GM12878 (cell line): ENCODE results near the gene LRRC8D. TPM values are rescaled to one million over a fixed set of nuclear protein-coding genes. Genes with fewer than 3 reads are reported as not detected.

Experiments
- ATAC-seq: fragments of 200-7000 bp; cut with Tn5 transposase; 3 replicates; pipeline ENCODE4 v1.9.1; 2020; ENCODE audit warnings: mild to moderate bottlenecking, moderate library complexity
- BruUV-seq: library from RNA; stranded (reverse); fragments of 400-500 nt; replicated peaks from 2 replicates; lab custom pipeline; 2021; lab: Mats Ljungman, UMichigan
- CTCF ChIA-PET: fragments of 300-600 bp; sonication (Branson Sonifier 250); formaldehyde crosslinking; extraction: SDS; loops from one replicate; lab custom pipeline; 2021; ENCODE audit warnings: inconsistent platforms; lab: Yijun Ruan, JAX
- POLR2A ChIA-PET: fragments of 350-600 bp; formaldehyde crosslinking; extraction: SDS; loops from one replicate; lab custom pipeline; 2021; ENCODE audit warnings: inconsistent platforms; lab: Charles Lee
- RAD21 ChIA-PET: fragments of 300-600 bp; sonication (Branson Sonifier 250); formaldehyde crosslinking; loops from one replicate; lab custom pipeline; 2023; ENCODE audit warnings: antibody characterized with exemption; ENCODE audit not compliant: unreplicated experiment; lab: Charles Lee
- SMC1A ChIA-PET: fragments of 300-600 bp; sonication (Branson Sonifier 250); formaldehyde crosslinking; loops from one replicate; lab custom pipeline; 2023; ENCODE audit not compliant: unreplicated experiment, uncharacterized antibody; lab: Charles Lee
- DNase-seq: peaks from one replicate; pipeline ENCODE4 v3.0.0-alpha.2; 2011; ENCODE audit warnings: low read depth, low spot score
- FAIRE-seq: peaks from 3 replicates; lab custom pipeline; 2011; peaks lifted over from hg19 to GRCh38; lab: Jason Lieb, UNC
- H2AFZ ChIP-seq: 2 replicates; pipeline ENCODE4 v1.6.0; 2011; ENCODE audit warnings: low read depth, low read length, control low read depth; ENCODE audit not compliant: control insufficient read depth
- H3K27ac ChIP-seq: 2 replicates; pipeline ENCODE4 v1.5.1; 2011; ENCODE audit warnings: control low read depth; ENCODE audit not compliant: control insufficient read depth, insufficient read depth
- H3K27me3 ChIP-seq, 2 experiments: replicated peaks in 1 of 2; 2 replicates each; pipeline versions ENCODE4 v1.6.0 to v1.6.1; 2011; ENCODE audit warnings: low read length in 1 of 2; ENCODE audit not compliant: control insufficient read depth in 2 of 2, insufficient read depth in 2 of 2
- H3K36me3 ChIP-seq, 2 experiments: 2 replicates each; pipeline ENCODE4 v1.5.1; 2011; ENCODE audit warnings: low read length in 1 of 2; ENCODE audit not compliant: control insufficient read depth in 2 of 2, insufficient read depth in 2 of 2
- H3K4me1 ChIP-seq: 2 replicates; pipeline ENCODE4 v1.6.1; 2011; ENCODE audit warnings: mild to moderate bottlenecking, low read length, moderate library complexity, mixed read lengths; ENCODE audit not compliant: control insufficient read depth, insufficient read depth
- H3K4me2 ChIP-seq: 2 replicates; pipeline ENCODE4 v1.6.0; 2011; ENCODE audit warnings: control low read depth; ENCODE audit not compliant: control insufficient read depth, insufficient read depth
- H3K4me3 ChIP-seq: fragments of 200-600 bp; sonication (generic); 2 replicates; pipeline ENCODE4 v1.5.1; 2016
- H3K79me2 ChIP-seq: 2 replicates; pipeline ENCODE4 v1.6.0; 2011; ENCODE audit warnings: low read length; ENCODE audit not compliant: control insufficient read depth, insufficient read depth
- H3K9ac ChIP-seq: 2 replicates; pipeline ENCODE4 v1.8.0; 2011; ENCODE audit warnings: low read length, control low read depth, mixed read lengths; ENCODE audit not compliant: control insufficient read depth, insufficient read depth
- H3K9me3 ChIP-seq: replicated peaks from 3 replicates; pipeline ENCODE4 v1.5.1; 2011; ENCODE audit warnings: mild to moderate bottlenecking, low read length; ENCODE audit not compliant: control insufficient read depth, insufficient read depth
- H4K20me1 ChIP-seq: 2 replicates; pipeline ENCODE4 v1.6.0; 2011; ENCODE audit not compliant: control insufficient read depth, insufficient read depth
- CHD1 ChIP-seq: IDR thresholded peaks from 2 replicates; pipeline ENCODE4 v1.6.1; 2012; ENCODE audit warnings: low read depth, low read length, improper control_type of control experiment
- FOS ChIP-seq: IDR thresholded peaks from 3 replicates; pipeline ENCODE4 v1.6.1; 2011; ENCODE audit warnings: borderline replicate concordance; ENCODE audit not compliant: insufficient read length; ENCODE audit errors: extremely low read depth
- GATAD2B ChIP-seq: fragments of 450-650 bp; conservative IDR thresholded peaks from 2 replicates; pipeline ENCODE4 v1.6.1; 2017; ENCODE audit warnings: low read depth, mild to moderate bottlenecking, moderate library complexity
- IKZF1 ChIP-seq: fragments of 450-650 bp; conservative IDR thresholded peaks from 2 replicates; pipeline ENCODE4 v1.6.1; 2017; ENCODE audit warnings: antibody characterized with exemption, mild to moderate bottlenecking
- MTA2 ChIP-seq: fragments of 450-650 bp; IDR thresholded peaks from 2 replicates; pipeline ENCODE4 v1.6.1; 2016; ENCODE audit warnings: low read depth, mild to moderate bottlenecking, moderate library complexity
- RAD51 ChIP-seq: fragments of 450-650 bp; IDR thresholded peaks from 2 replicates; pipeline ENCODE4 v1.6.1; 2016; ENCODE audit warnings: moderate library complexity, mild to moderate bottlenecking, inconsistent platforms
- RBBP5 ChIP-seq: fragments of 200-600 bp; sonication (generic); conservative IDR thresholded peaks from 2 replicates; pipeline ENCODE4 v1.6.1; 2016
- RUNX3 ChIP-seq: IDR thresholded peaks from 2 replicates; pipeline ENCODE4 v1.6.1; 2012; ENCODE audit warnings: low read length, inconsistent platforms
- SPI1 ChIP-seq: IDR thresholded peaks from 2 replicates; pipeline ENCODE4 v1.6.1; 2011; ENCODE audit warnings: low read depth, mild to moderate bottlenecking, low read length, moderate library complexity, borderline replicate concordance; ENCODE audit not compliant: insufficient read depth
- YBX1 ChIP-seq: fragments of 450-650 bp; IDR thresholded peaks from 2 replicates; pipeline ENCODE4 v1.6.1; 2016; ENCODE audit warnings: antibody characterized with exemption
- ZNF217 ChIP-seq: fragments of 450-650 bp; IDR thresholded peaks from 2 replicates; pipeline ENCODE4 v1.6.1; 2017; ENCODE audit warnings: antibody characterized with exemption, mild to moderate bottlenecking
- ZNF384 ChIP-seq: IDR thresholded peaks from 2 replicates; pipeline ENCODE4 v1.6.1; 2012; ENCODE audit warnings: low read depth, mild to moderate bottlenecking, low read length, improper control_type of control experiment, borderline replicate concordance
- WGBS: methylation state at CpG from one replicate; pipeline ENCODE4 v1.1.6; 2016; ENCODE audit warnings: low lambda C conversion rate; ENCODE audit not compliant: insufficient replicate concordance, insufficient coverage; ENCODE audit errors: missing lambda C conversion rate; 5-methylcytosine and 5-hydroxymethylcytosine counted together
- in situ Hi-C: fragments of 300-500 bp; cut with MboI; formaldehyde crosslinking; loops from 9 replicates; pipeline ENCODE4 v1.14.3; 2018; ENCODE audit warnings: mixed read lengths
- intact Hi-C: fragments of 100-400 bp; cut with micrococcal nuclease; formaldehyde crosslinking; loops from one replicate; pipeline ENCODE4 v1.14.2; 2022; ENCODE audit not compliant: unreplicated experiment
- polyA plus RNA-seq, 11 experiments: library from polyadenylated mRNA; depleted of rRNA in 4 of 11; unstranded in 6 of 11; stranded (reverse) in 5 of 11; fragments of >200 nt; fragmentation: Nextera tagmentation in 4 of 11; fragmentation: Illumina TruSeq in 1 of 11; extraction: Ambion mirVana in 4 of 11; extraction: Trizol in 1 of 11; gene quantifications; 1 replicate in 1 of 11; 2 replicates in 10 of 11; pipeline versions ENCODE4 v1.2.1 to v1.2.3, GENCODE V29; 2011 to 2016; ENCODE audit warnings: inconsistent platforms in 2 of 11, missing spikeins in 2 of 11, low read depth in 1 of 11
- total RNA-seq, 4 experiments: library from RNA; depleted of rRNA in 3 of 4; stranded (reverse); fragments of >200 nt in 3 of 4; fragmentation: Illumina TruSeq in 1 of 4; extraction: Trizol in 1 of 4; gene quantifications; 2 replicates each; pipeline versions ENCODE4 v1.2.1 to v1.2.3, GENCODE V29; 2013 to 2021
- TF ChIP-seq, protein P1 (sequence below): fragments of 450-650 bp; formaldehyde crosslinking; IDR thresholded peaks from 2 replicates; pipeline ENCODE4 v1.5.0; 2022; ENCODE audit warnings: mild to moderate bottlenecking, missing genetic modification characterization

The LRRC8D gene
- total and polyA plus RNA-seq, 10 of the 15 experiments (the other 5 are each of a cell fraction or from before 2014, with no cell fraction given) = 5.6 to 44.1 (median 26.8) TPM

DNA sequence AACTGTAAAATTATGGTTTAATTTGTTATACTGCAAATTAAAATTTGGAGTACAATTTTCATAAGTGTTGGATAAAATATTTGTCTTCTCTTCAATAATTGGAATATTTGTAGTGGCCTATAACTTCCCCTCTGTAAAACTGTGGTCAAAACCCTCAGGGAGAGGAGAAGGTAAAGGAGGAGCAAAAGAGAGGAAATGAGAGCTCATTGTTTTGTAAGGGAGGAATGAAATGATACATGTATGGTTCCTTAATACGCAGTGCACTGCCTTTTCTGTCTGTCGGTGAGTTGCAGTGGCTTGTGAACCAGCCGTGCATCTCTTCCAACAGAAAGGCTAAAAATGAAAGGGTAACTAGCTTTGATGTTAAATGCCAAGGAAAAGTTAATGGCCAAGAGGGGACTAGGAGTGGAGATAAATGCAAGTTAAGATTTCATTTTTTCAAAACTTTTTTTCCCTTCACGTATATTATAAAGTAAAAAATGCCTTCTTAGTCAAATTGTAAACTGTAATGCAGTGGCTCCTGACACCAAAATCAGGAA, 26.4 kb downstream of the LRRC8D start:
- intact Hi-C loops (no loop called here), in situ Hi-C loops (no loop called here)
- ATAC-seq = peak; percentile 10; the same call in 2 of the 3 replicates
- H3K27ac ChIP-seq = no peak overlapping the region
- peaks cover 12% of the 10 kb centered on the region for H3K79me2 ChIP-seq
- H3K9ac ChIP-seq = 0 out of 2 replicates have a peak overlapping the region, but pooled peaks have one; percentile 9
- no peaks in the 10 kb centered on the region for H3K27me3 ChIP-seq
- POLR2A ChIA-PET = interaction anchor here (1.0 to 3.4 kb wide), 4 partner anchors 8 to 25 kb away, joined by 3 to 11 read pairs (median 4); no protein-coding TSS in a partner anchor
- RAD21 ChIA-PET = interaction anchor here (0.6 to 1.2 kb wide), 5 partner anchors 12 to 141 kb away, joined by 3 to 4 read pairs (median 3); no protein-coding TSS in a partner anchor
- peak overlapping the region; percentile 74 for H3K4me2 ChIP-seq
- DNase-seq = no peak
- TF ChIP-seq IKZF1 (0 out of 2 replicates have a peak, but pooled peaks have one; percentile 13), RUNX3 (peak; percentile 27; the same call in 1 of the 2 replicates), SPI1 (peak; percentile 74; the same call in 1 of the 2 replicates), YBX1 (no peak), RBBP5 (no peak), RAD51 (no peak), GATAD2B (no peak), ZNF384 (no peak), ZNF217 (no peak), CHD1 (no peak), MTA2 (no peak), FOS (no peak)
- TF ChIP-seq, protein P1, sequence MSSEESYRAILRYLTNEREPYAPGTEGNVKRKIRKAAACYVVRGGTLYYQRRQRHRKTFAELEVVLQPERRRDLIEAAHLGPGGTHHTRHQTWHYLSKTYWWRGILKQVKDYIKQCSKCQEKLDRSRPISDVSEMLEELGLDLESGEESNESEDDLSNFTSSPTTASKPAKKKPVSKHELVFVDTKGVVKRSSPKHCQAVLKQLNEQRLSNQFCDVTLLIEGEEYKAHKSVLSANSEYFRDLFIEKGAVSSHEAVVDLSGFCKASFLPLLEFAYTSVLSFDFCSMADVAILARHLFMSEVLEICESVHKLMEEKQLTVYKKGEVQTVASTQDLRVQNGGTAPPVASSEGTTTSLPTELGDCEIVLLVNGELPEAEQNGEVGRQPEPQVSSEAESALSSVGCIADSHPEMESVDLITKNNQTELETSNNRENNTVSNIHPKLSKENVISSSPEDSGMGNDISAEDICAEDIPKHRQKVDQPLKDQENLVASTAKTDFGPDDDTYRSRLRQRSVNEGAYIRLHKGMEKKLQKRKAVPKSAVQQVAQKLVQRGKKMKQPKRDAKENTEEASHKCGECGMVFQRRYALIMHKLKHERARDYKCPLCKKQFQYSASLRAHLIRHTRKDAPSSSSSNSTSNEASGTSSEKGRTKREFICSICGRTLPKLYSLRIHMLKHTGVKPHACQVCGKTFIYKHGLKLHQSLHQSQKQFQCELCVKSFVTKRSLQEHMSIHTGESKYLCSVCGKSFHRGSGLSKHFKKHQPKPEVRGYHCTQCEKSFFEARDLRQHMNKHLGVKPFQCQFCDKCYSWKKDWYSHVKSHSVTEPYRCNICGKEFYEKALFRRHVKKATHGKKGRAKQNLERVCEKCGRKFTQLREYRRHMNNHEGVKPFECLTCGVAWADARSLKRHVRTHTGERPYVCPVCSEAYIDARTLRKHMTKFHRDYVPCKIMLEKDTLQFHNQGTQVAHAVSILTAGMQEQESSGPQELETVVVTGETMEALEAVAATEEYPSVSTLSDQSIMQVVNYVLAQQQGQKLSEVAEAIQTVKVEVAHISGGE = no peak
- no peaks in the 10 kb centered on the region for H3K36me3 ChIP-seq
- CTCF ChIA-PET = interaction anchor here (0.8 to 1.7 kb wide), 6 partner anchors 9 to 66 kb away, joined by 3 to 6 read pairs (median 4); no protein-coding TSS in a partner anchor
- no TSS peak for BruUV-seq
- H4K20me1 ChIP-seq = no peaks in the 10 kb centered on the region
- SMC1A ChIA-PET = interaction anchor here (0.6 to 4.5 kb wide), 15 partner anchors 10 to 767 kb away, joined by 3 to 28 read pairs (median 4); no protein-coding TSS in a partner anchor
- H2AFZ ChIP-seq = peak overlapping the region; percentile 39
- H3K4me3 ChIP-seq = no peak overlapping the region
- H3K4me1 ChIP-seq = peaks cover 12% of the 10 kb centered on the region
- WGBS = 13% methylated on average over 4 of the region's 4 CpGs
- no peak for FAIRE-seq
- H3K9me3 ChIP-seq = no peaks in the 10 kb centered on the region
